CD4-positive, CD25-positive, alpha-beta regulatory T cell (primary cell): Measurements from ENCODE around the gene B3GNT9. TPM values are rescaled to one million over a fixed set of nuclear protein-coding genes. Genes with fewer than 3 reads are reported as not detected.

Experiments
- ATAC-seq, 2 donors: fragments of 150-1000 bp; cut with Tn5 transposase; one replicate each; pipeline ENCODE4 v1.10.0; 2021; ENCODE audit warnings: low read depth in 2 of 2, moderate number of reproducible peaks in 2 of 2, moderate library complexity in 1 of 2
- DNase-seq, 3 donors: peaks; one replicate each; pipeline versions ENCODE4 v3.0.0 to v3.0.0-alpha.2; 2012 to 2022; ENCODE audit warnings: mixed read lengths in 1 of 3
- H3K27ac ChIP-seq: one replicate; pipeline ENCODE4 v1.7.0; 2013; ENCODE audit warnings: mild to moderate bottlenecking, low read length; ENCODE audit not compliant: insufficient read depth, poor library complexity, severe bottlenecking
- H3K27me3 ChIP-seq: one replicate; pipeline ENCODE4 v1.7.0; 2013; ENCODE audit warnings: low read length; ENCODE audit not compliant: control insufficient read depth, insufficient read depth
- H3K36me3 ChIP-seq: one replicate; pipeline ENCODE4 v1.7.0; 2013; ENCODE audit warnings: mild to moderate bottlenecking, low read length, moderate library complexity; ENCODE audit not compliant: control insufficient read depth, insufficient read depth
- H3K4me1 ChIP-seq: 2 replicates; pipeline ENCODE4 v1.7.0; 2013; ENCODE audit warnings: mild to moderate bottlenecking, low read length; ENCODE audit not compliant: insufficient read depth, control insufficient read depth, poor library complexity, severe bottlenecking
- H3K4me3 ChIP-seq: one replicate; pipeline ENCODE4 v1.7.0; 2013; ENCODE audit warnings: low read depth, mild to moderate bottlenecking, low read length, moderate library complexity
- H3K9me3 ChIP-seq, 2 experiments: 1 replicate in 1 of 2; 2 replicates in 1 of 2; pipeline ENCODE4 v1.7.0; 2013; ENCODE audit warnings: low read length in 2 of 2, mild to moderate bottlenecking in 1 of 2, moderate library complexity in 1 of 2; ENCODE audit not compliant: control insufficient read depth in 2 of 2
- H3K27ac Mint-ChIP-seq, 3 donors: one replicate each; pipeline ENCODE4 v1.8.0; 2020 to 2022; ENCODE audit warnings: mild to moderate bottlenecking in 3 of 3, mixed read lengths in 3 of 3, moderate library complexity in 2 of 3
- H3K27me3 Mint-ChIP-seq: one replicate; pipeline ENCODE4 v1.8.0; 2022; ENCODE audit warnings: mild to moderate bottlenecking, mixed read lengths
- H3K36me3 Mint-ChIP-seq: one replicate; pipeline ENCODE4 v1.8.0; 2020; ENCODE audit warnings: mixed read lengths
- H3K4me1 Mint-ChIP-seq, 4 donors: one replicate each; pipeline ENCODE4 v1.8.0; 2020 to 2022; ENCODE audit warnings: mixed read lengths in 4 of 4, mild to moderate bottlenecking in 1 of 4
- H3K4me3 Mint-ChIP-seq, 4 donors: one replicate each; pipeline ENCODE4 v1.8.0; 2020 to 2022; ENCODE audit warnings: mild to moderate bottlenecking in 4 of 4, mixed read lengths in 4 of 4, moderate library complexity in 3 of 4
- H3K9me3 Mint-ChIP-seq, 7 donors: one replicate each; pipeline ENCODE4 v1.8.0; 2020 to 2022; ENCODE audit warnings: mixed read lengths in 7 of 7, mild to moderate bottlenecking in 3 of 7, moderate library complexity in 2 of 7
- polyA plus RNA-seq, 4 donors: library from polyadenylated mRNA; unstranded; fragments of 300-500 nt; fragmentation: Illumina TruSeq; gene quantifications; one replicate each; pipeline ENCODE4 v1.2.3, GENCODE V29; 2021
- total RNA-seq: library from RNA; stranded (reverse); gene quantifications from one replicate; pipeline ENCODE4 v1.2.3, GENCODE V29; 2022

B3GNT9 gene
- total and polyA plus RNA-seq, 5 donors from 2014 or later = 0.44 to 3.4 (median 1.3) TPM

GRCh38 chr16:67177743-67178699 is 27.2 kb upstream of the B3GNT9 start:
- H3K4me3 Mint-ChIP-seq = peak overlapping the region; percentile 18 to 65 (median 54)
- Histone ChIP-seq H3K27me3 (peaks cover 8% of the 10 kb centered on the region), H3K4me3 (no peak overlapping the region)

GRCh38 chr16:67176662-67177061 is 25.9 kb upstream of the B3GNT9 start:
- Mint-ChIP-seq H3K27me3 (peaks cover 37% of the 10 kb centered on the region), H3K4me1 (peaks cover 5 to 26% (median 15%) of the 10 kb centered on the region in 4 donors)

More at GRCh38 chr16:67177743-67178699, 27.2 kb upstream of the B3GNT9 start:
- peak; percentile 18 to 34 for ATAC-seq
- Mint-ChIP-seq H3K4me1 (peaks cover 5 to 23% (median 15%) of the 10 kb centered on the region in 4 donors), H3K27me3 (peaks cover 29% of the 10 kb centered on the region), H3K9me3 (peaks cover 0 to 2% (median 0%) of the 10 kb centered on the region in 7 donors), H3K27ac (no peak overlapping the region), H3K36me3 (no peaks in the 10 kb centered on the region)
- Histone ChIP-seq H3K9me3 (no peaks in the 10 kb centered on the region), H3K36me3 (no peaks in the 10 kb centered on the region), H3K27ac (no peak overlapping the region), H3K4me1 (peaks cover 30% of the 10 kb centered on the region)
- DNase-seq = peak in 2 of 3 donors; percentile 43 to 70

GRCh38 chr16:67174706-67175231 is 24.0 kb upstream of the B3GNT9 start:
- Mint-ChIP-seq H3K27ac (no peak overlapping the region), H3K4me1 (peaks cover 5 to 34% (median 19%) of the 10 kb centered on the region in 4 donors), H3K36me3 (no peaks in the 10 kb centered on the region), H3K9me3 (peaks cover 0 to 3% (median 0%) of the 10 kb centered on the region in 7 donors), H3K27me3 (peaks cover 52% of the 10 kb centered on the region), H3K4me3 (peak overlapping the region in 2 of 4 donors; percentile 82 to 83)
- Histone ChIP-seq H3K27ac (no peak overlapping the region), H3K27me3 (peaks cover 18% of the 10 kb centered on the region), H3K9me3 (no peaks in the 10 kb centered on the region), H3K4me1 (peaks cover 41% of the 10 kb centered on the region), H3K4me3 (no peak overlapping the region), H3K36me3 (no peaks in the 10 kb centered on the region)
- no peak for ATAC-seq
- DNase-seq = no peak

More at GRCh38 chr16:67176662-67177061, 25.9 kb upstream of the B3GNT9 start:
- Mint-ChIP-seq H3K4me3 (peak overlapping the region in 2 of 4 donors; percentile 9 to 65), H3K36me3 (no peaks in the 10 kb centered on the region), H3K9me3 (peaks cover 0 to 3% (median 0%) of the 10 kb centered on the region in 7 donors), H3K27ac (no peak overlapping the region)
- H3K4me3 ChIP-seq = no peak overlapping the region
- no peaks in the 10 kb centered on the region for H3K9me3 ChIP-seq
- no peaks in the 10 kb centered on the region for H3K36me3 ChIP-seq
- ATAC-seq (no peak), DNase-seq (no peak)
- peaks cover 11% of the 10 kb centered on the region for H3K27me3 ChIP-seq
- H3K4me1 ChIP-seq = peaks cover 30% of the 10 kb centered on the region
- H3K27ac ChIP-seq = no peak overlapping the region

GRCh38 chr16:67173808-67174705 is 23.3 kb upstream of the B3GNT9 start:
- DNase-seq (peak; percentile 54 to 81 (median 55)), ATAC-seq (peak; percentile 75 to 83)
- peak overlapping the region; percentile 37 for H3K4me3 ChIP-seq
- no peaks in the 10 kb centered on the region for H3K36me3 ChIP-seq
- no peak overlapping the region for H3K27ac ChIP-seq
- peaks cover 0 to 3% (median 0%) of the 10 kb centered on the region in 7 donors for H3K9me3 Mint-ChIP-seq
- H3K27me3 Mint-ChIP-seq = peaks cover 59% of the 10 kb centered on the region
- no peaks in the 10 kb centered on the region for H3K9me3 ChIP-seq
- no peaks in the 10 kb centered on the region for H3K36me3 Mint-ChIP-seq
- H3K4me1 Mint-ChIP-seq = peaks cover 5 to 37% (median 21%) of the 10 kb centered on the region in 4 donors
- peak overlapping the region; percentile 82 to 89 (median 84) for H3K4me3 Mint-ChIP-seq
- H3K4me1 ChIP-seq = peaks cover 45% of the 10 kb centered on the region
- H3K27me3 ChIP-seq = peaks cover 18% of the 10 kb centered on the region
- H3K27ac Mint-ChIP-seq = peak overlapping the region in 2 of 3 donors; percentile 68 to 78

- H3K36me3 ChIP-seq = no peaks in the 10 kb centered on the region
- Mint-ChIP-seq H3K9me3 (peaks cover 0 to 3% (median 0%) of the 10 kb centered on the region in 7 donors), H3K27me3 (peaks cover 67% of the 10 kb centered on the region), H3K4me1 (peaks cover 5 to 31% (median 17%) of the 10 kb centered on the region in 4 donors), H3K36me3 (no peaks in the 10 kb centered on the region), H3K27ac (peak overlapping the region in 1 of 3 donors; percentile 68), H3K4me3 (peak overlapping the region in 3 of 4 donors; percentile 82 to 89 (median 83))
- ATAC-seq (no peak), DNase-seq (no peak)
- H3K4me3 ChIP-seq = peak overlapping the region; percentile 37
- H3K27me3 ChIP-seq = peaks cover 18% of the 10 kb centered on the region
- no peaks in the 10 kb centered on the region for H3K9me3 ChIP-seq
- H3K27ac ChIP-seq = no peak overlapping the region
- peaks cover 39% of the 10 kb centered on the region for H3K4me1 ChIP-seq
These were observed 22.5 kb upstream of the B3GNT9 start for GRCh38 chr16:67173323-67173722.

GRCh38 chr16:67170949-67171649 is 20.3 kb upstream of the B3GNT9 start:
- ATAC-seq (no peak), DNase-seq (no peak)
- no peak overlapping the region for H3K27ac ChIP-seq
- H3K36me3 Mint-ChIP-seq = no peaks in the 10 kb centered on the region
- no peak overlapping the region for H3K4me3 ChIP-seq
- peaks cover 32% of the 10 kb centered on the region for H3K4me1 ChIP-seq
- peak overlapping the region in 1 of 4 donors; percentile 6 for H3K4me3 Mint-ChIP-seq
- H3K4me1 Mint-ChIP-seq = peaks cover 5 to 30% (median 15%) of the 10 kb centered on the region in 4 donors
- peaks cover 28% of the 10 kb centered on the region for H3K27me3 ChIP-seq
- H3K36me3 ChIP-seq = no peaks in the 10 kb centered on the region
- H3K27me3 Mint-ChIP-seq = peaks cover 80% of the 10 kb centered on the region
- H3K9me3 Mint-ChIP-seq = peaks cover 0 to 2% (median 0%) of the 10 kb centered on the region in 7 donors
- peak overlapping the region in 1 of 3 donors; percentile 26 for H3K27ac Mint-ChIP-seq
- H3K9me3 ChIP-seq = no peaks in the 10 kb centered on the region
